ENCODE measurements around the gene GRIN3B. TPM values are rescaled to one million over a fixed set of nuclear protein-coding genes. Genes with fewer than 3 reads are reported as not detected.

GRIN3B gene
- polyA plus RNA-seq, 1 of the 3 experiments (the other 2 are of a cell fraction): 1.5 TPM

GRCh38 chr19:1009981-1010538, 9.8 kb downstream of the GRIN3B start:
- no peak overlapping the region for H3K9ac ChIP-seq
- no peak for TF ChIP-seq RAD21 (IDR thresholded peaks at IDR 0.05; ENCODE audit: low read length)
- no peak for TF ChIP-seq FOSL2 (IDR thresholded peaks at IDR 0.05; ENCODE audit: borderline replicate concordance, low read depth)
- TF ChIP-seq USF2 (IDR thresholded peaks at IDR 0.05; ENCODE audit: borderline replicate concordance, low read depth, low read length): no peak
- TF ChIP-seq FOXM1 (IDR thresholded peaks at IDR 0.05; ENCODE audit: low read depth): no peak
- TF ChIP-seq YY1 (IDR thresholded peaks at IDR 0.05; ENCODE audit: low read depth): no peak
- TF ChIP-seq RFX5 (IDR thresholded peaks at IDR 0.05; ENCODE audit: low read length): no peak
- no peak for TF ChIP-seq TEAD4 (IDR thresholded peaks at IDR 0.05; ENCODE audit: borderline replicate concordance, insufficient read depth)
- no peak for TF ChIP-seq SIN3A (IDR thresholded peaks at IDR 0.05; ENCODE audit: borderline replicate concordance, low read depth, low read length)
- TF ChIP-seq TCF12 (IDR thresholded peaks at IDR 0.05): no peak
- no peak for TF ChIP-seq NFIC (IDR thresholded peaks at IDR 0.05; ENCODE audit: borderline replicate concordance)
- TF ChIP-seq ZBTB33 (IDR thresholded peaks at IDR 0.05; ENCODE audit: borderline replicate concordance, low read depth): no peak
- no peak for TF ChIP-seq JUND (IDR thresholded peaks at IDR 0.05)
- H3K36me3 ChIP-seq (replicated peaks in 1 of 2; ENCODE audit: control insufficient read depth in 1 of 2, insufficient read depth in 2 of 2, low read length in 1 of 2): peaks cover 0 to 51% of the 10 kb centered on the region in 2 experiments
- no peaks in the 10 kb centered on the region for H3K9me3 ChIP-seq
- peaks cover 9% of the 10 kb centered on the region for H3F3A ChIP-seq (replicated peaks; ENCODE audit: insufficient read depth)
- no peaks in the 10 kb centered on the region for H3K27me3 ChIP-seq (ENCODE audit: insufficient read depth)
- no peak overlapping the region for H3K27ac ChIP-seq (ENCODE audit: low read depth in 2 of 2, low read length in 1 of 2)
- H3K79me2 ChIP-seq (ENCODE audit: insufficient read depth): peaks cover 16% of the 10 kb centered on the region
- 95% methylated on average over 12 of the region's 29 CpGs for WGBS (ENCODE audit: low lambda C conversion rate)
- no peak for DNase-seq
- CTCF ChIA-PET: interaction anchor here (1.2 kb wide), 1 partner anchor 9 kb away, joined by 3 read pairs; no protein-coding TSS in a partner anchor
- H3K4me2 ChIP-seq: no peak overlapping the region
- POLR2A ChIA-PET: no interaction called here
- H3K4me3 ChIP-seq (ENCODE audit: low read depth in 2 of 2, low read length in 1 of 2): no peak overlapping the region
- no peaks in the 10 kb centered on the region for H3K9me2 ChIP-seq
- no peak overlapping the region for H2AFZ ChIP-seq (ENCODE audit: low read depth)
- no peaks in the 10 kb centered on the region for H3K4me1 ChIP-seq (ENCODE audit: control insufficient read depth in 1 of 2, insufficient read depth in 2 of 2, low read depth in 1 of 2, low read length in 1 of 2)
- peaks cover 16% of the 10 kb centered on the region for H4K20me1 ChIP-seq (ENCODE audit: insufficient read depth)

GRCh38 chr19:1010586-1011510, 10.6 kb downstream of the GRIN3B start:
- WGBS (ENCODE audit: low lambda C conversion rate): 98% methylated on average over 22 of the region's 56 CpGs
- ChIA-PET POLR2A (no interaction called here), CTCF (interaction anchor here (1.2 kb wide), 1 partner anchor 10 kb away, joined by 3 read pairs; no protein-coding TSS in a partner anchor)
- peaks cover 0 to 51% of the 10 kb centered on the region in 2 experiments for H3K36me3 ChIP-seq (replicated peaks in 1 of 2; ENCODE audit: control insufficient read depth in 1 of 2, insufficient read depth in 2 of 2, low read length in 1 of 2)
- no peak overlapping the region for H2AFZ ChIP-seq (ENCODE audit: low read depth)
- no peaks in the 10 kb centered on the region for H3K27me3 ChIP-seq (ENCODE audit: insufficient read depth)
- H3K9me3 ChIP-seq: no peaks in the 10 kb centered on the region
- peaks cover 23% of the 10 kb centered on the region for H4K20me1 ChIP-seq (ENCODE audit: insufficient read depth)
- no peak overlapping the region for H3K27ac ChIP-seq (ENCODE audit: low read depth in 2 of 2, low read length in 1 of 2)
- no peak overlapping the region for H3K4me3 ChIP-seq (ENCODE audit: low read depth in 2 of 2, low read length in 1 of 2)
- peaks cover 9% of the 10 kb centered on the region for H3F3A ChIP-seq (replicated peaks; ENCODE audit: insufficient read depth)
- H3K4me2 ChIP-seq: no peak overlapping the region
- DNase-seq: no peak
- H3K9ac ChIP-seq: no peak overlapping the region
- no peaks in the 10 kb centered on the region for H3K4me1 ChIP-seq (ENCODE audit: control insufficient read depth in 1 of 2, insufficient read depth in 2 of 2, low read depth in 1 of 2, low read length in 1 of 2)
- peaks cover 24% of the 10 kb centered on the region for H3K79me2 ChIP-seq (ENCODE audit: insufficient read depth)
- H3K9me2 ChIP-seq: no peaks in the 10 kb centered on the region
- no peak for TF ChIP-seq ELF1 (IDR thresholded peaks at IDR 0.05)
- no peak for TF ChIP-seq CTCF (IDR thresholded peaks at IDR 0.05)
- no peak for TF ChIP-seq CHD2 (IDR thresholded peaks at IDR 0.05; ENCODE audit: low read length, partially characterized antibody)
- TF ChIP-seq MXI1 (IDR thresholded peaks at IDR 0.05; ENCODE audit: low read depth, low read length): no peak
- no peak for TF ChIP-seq NFIC (IDR thresholded peaks at IDR 0.05; ENCODE audit: borderline replicate concordance)
- TF ChIP-seq RXRA (IDR thresholded peaks at IDR 0.05; ENCODE audit: borderline replicate concordance, low read depth): no peak
- no peak for TF ChIP-seq SMC3 (IDR thresholded peaks at IDR 0.05; ENCODE audit: low read depth, low read length)
- TF ChIP-seq TAF1 (IDR thresholded peaks at IDR 0.05; ENCODE audit: borderline replicate concordance, low read depth, low read length): no peak
- no peak for TF ChIP-seq NRF1 (IDR thresholded peaks at IDR 0.05; ENCODE audit: low read depth, low read length)
- TF ChIP-seq PBX3 (IDR thresholded peaks at IDR 0.05): no peak
- TF ChIP-seq YY1 (IDR thresholded peaks at IDR 0.05; ENCODE audit: low read depth): no peak
